WTC11 (cell line): ENCODE measurements around the gene RREB1. TPM values are rescaled to one million over a fixed set of nuclear protein-coding genes. Genes with fewer than 3 reads are reported as not detected.

Experiments
- ATAC-seq: fragments of 200-7000 bp; cut with Tn5 transposase; 2 replicates; pipeline ENCODE4 v1.10.0; 2021; ENCODE audit warnings: mild to moderate bottlenecking, moderate library complexity
- CTCF ChIA-PET: fragments of 300-600 bp; sonication (Branson Sonifier 250); formaldehyde crosslinking; loops from one replicate; lab custom pipeline; 2021; ENCODE audit warnings: antibody characterized with exemption; lab: Charles Lee
- POLR2A ChIA-PET: fragments of 350-600 bp; sonication (Branson Sonifier 250); formaldehyde crosslinking; loops from one replicate; lab custom pipeline; 2021; ENCODE audit warnings: antibody characterized with exemption; lab: Charles Lee
- DNase-seq: peaks from one replicate; pipeline ENCODE4 v3.0.0; 2021; ENCODE audit warnings: low spot score
- H3K27ac Mint-ChIP-seq: 2 replicates; pipeline ENCODE4 v1.8.0; 2021; ENCODE audit warnings: mixed read lengths
- H3K27me3 Mint-ChIP-seq: 2 replicates; pipeline ENCODE4 v1.8.0; 2021; ENCODE audit warnings: low read depth, mild to moderate bottlenecking, moderate library complexity, mixed read lengths
- H3K36me3 Mint-ChIP-seq: 2 replicates; pipeline ENCODE4 v1.8.0; 2021; ENCODE audit warnings: mixed read lengths
- H3K4me1 Mint-ChIP-seq: 2 replicates; pipeline ENCODE4 v1.8.0; 2022; ENCODE audit warnings: mixed read lengths
- H3K4me3 Mint-ChIP-seq: 2 replicates; pipeline ENCODE4 v1.8.0; 2021; ENCODE audit warnings: mild to moderate bottlenecking, moderate library complexity, mixed read lengths
- H3K9me3 Mint-ChIP-seq: 2 replicates; pipeline ENCODE4 v1.8.0; 2021; ENCODE audit warnings: mixed read lengths
- E2F1 ChIP-seq: sonication (generic); formaldehyde crosslinking; IDR thresholded peaks from 2 replicates; pipeline ENCODE4 v1.8.0; 2022; ENCODE audit warnings: mild to moderate bottlenecking, missing genetic modification reagents
- ESRRA ChIP-seq: sonication (generic); formaldehyde crosslinking; IDR thresholded peaks from 2 replicates; pipeline ENCODE4 v1.8.1; 2022; ENCODE audit warnings: mild to moderate bottlenecking, missing genetic modification reagents, borderline replicate concordance
- FOXJ3 ChIP-seq: sonication (generic); formaldehyde crosslinking; IDR thresholded peaks from 2 replicates; pipeline ENCODE4 v1.9.0; 2021; ENCODE audit warnings: missing genetic modification reagents, mild to moderate bottlenecking, borderline replicate concordance
- FOXK1 ChIP-seq: sonication (generic); formaldehyde crosslinking; IDR thresholded peaks from 2 replicates; pipeline ENCODE4 v1.8.0; 2022; ENCODE audit warnings: mild to moderate bottlenecking, moderate library complexity, missing genetic modification reagents
- GABPB1 ChIP-seq: sonication (generic); formaldehyde crosslinking; IDR thresholded peaks from 2 replicates; pipeline ENCODE4 v1.8.1; 2023; ENCODE audit warnings: mild to moderate bottlenecking, missing genetic modification reagents
- IRF2 ChIP-seq: sonication (generic); formaldehyde crosslinking; IDR thresholded peaks from 2 replicates; pipeline ENCODE4 v1.8.0; 2022; ENCODE audit warnings: low read depth, missing genetic modification reagents, borderline replicate concordance
- MAX ChIP-seq: sonication (generic); formaldehyde crosslinking; IDR thresholded peaks from 2 replicates; pipeline ENCODE4 v1.8.0; 2022; ENCODE audit warnings: mild to moderate bottlenecking, missing genetic modification reagents
- MXD4 ChIP-seq: fragments of 250-450 bp; sonication (Bioruptor Pico); IDR thresholded peaks from 2 replicates; pipeline ENCODE4 v1.8.0; 2021; ENCODE audit warnings: mild to moderate bottlenecking, moderate library complexity, borderline replicate concordance
- NFYB ChIP-seq: sonication (generic); formaldehyde crosslinking; conservative IDR thresholded peaks from 2 replicates; pipeline ENCODE4 v1.8.0; 2022; ENCODE audit warnings: low read depth, missing genetic modification reagents
- RORB ChIP-seq: fragments of 250-450 bp; sonication (Bioruptor Pico); IDR thresholded peaks from 2 replicates; pipeline ENCODE4 v1.9.0; 2021; ENCODE audit warnings: mild to moderate bottlenecking
- SP1 ChIP-seq: sonication (generic); formaldehyde crosslinking; conservative IDR thresholded peaks from 2 replicates; pipeline ENCODE4 v1.8.1; 2022; ENCODE audit warnings: missing genetic modification reagents
- USF1 ChIP-seq: sonication (generic); formaldehyde crosslinking; IDR thresholded peaks from 2 replicates; pipeline ENCODE4 v1.8.0; 2022; ENCODE audit warnings: mild to moderate bottlenecking, missing genetic modification reagents
- ZBTB21 ChIP-seq: sonication (generic); formaldehyde crosslinking; IDR thresholded peaks from 2 replicates; pipeline ENCODE4 v1.8.1; 2023; ENCODE audit warnings: mild to moderate bottlenecking, missing genetic modification reagents, borderline replicate concordance
- ZMAT4 ChIP-seq: fragments of 250-450 bp; sonication (Bioruptor Pico); IDR thresholded peaks from 2 replicates; pipeline ENCODE4 v1.9.0; 2021; ENCODE audit warnings: mild to moderate bottlenecking
- ZNF121 ChIP-seq: sonication (generic); formaldehyde crosslinking; IDR thresholded peaks from 2 replicates; pipeline ENCODE4 v1.8.0; 2023; ENCODE audit warnings: missing genetic modification reagents
- ZNF138 ChIP-seq: sonication (generic); formaldehyde crosslinking; conservative IDR thresholded peaks from 2 replicates; pipeline ENCODE4 v1.8.1; 2022; ENCODE audit warnings: mild to moderate bottlenecking, moderate library complexity, missing genetic modification reagents
- ZNF263 ChIP-seq: sonication (generic); formaldehyde crosslinking; IDR thresholded peaks from 2 replicates; pipeline ENCODE4 v1.8.1; 2022; ENCODE audit warnings: low read depth, mild to moderate bottlenecking, moderate library complexity, missing genetic modification reagents
- ZNF281 ChIP-seq: sonication (generic); formaldehyde crosslinking; IDR thresholded peaks from 2 replicates; pipeline ENCODE4 v1.8.0; 2023; ENCODE audit warnings: mild to moderate bottlenecking, missing genetic modification reagents
- ZSCAN18 ChIP-seq: fragments of 250-450 bp; sonication (Bioruptor Pico); IDR thresholded peaks from 2 replicates; pipeline ENCODE4 v2.1.2; 2022; ENCODE audit warnings: mild to moderate bottlenecking, moderate library complexity
- total RNA-seq: library from RNA; stranded (reverse); gene quantifications from 3 replicates; pipeline ENCODE4 v1.2.3, GENCODE V29; 2021

RREB1 gene
- total RNA-seq, 1 experiment from 2014 or later, result 38.5 TPM

- Mint-ChIP-seq H3K4me1 (peaks cover 74% of the 10 kb centered on the region), H3K4me3 (peak overlapping the region; percentile 59), H3K27me3 (no peaks in the 10 kb centered on the region), H3K27ac (peak overlapping the region; percentile 98), H3K36me3 (no peaks in the 10 kb centered on the region), H3K9me3 (no peaks in the 10 kb centered on the region)
- ATAC-seq (no peak), DNase-seq (no peak)
- ChIA-PET POLR2A (interaction anchor here (1.6 kb wide), 1 partner anchor 9 kb away, joined by 4 read pairs; no protein-coding TSS in a partner anchor), CTCF (interaction anchor here (0.9 to 3.0 kb wide), 2 partner anchors 94 to 386 kb away, joined by 3 to 10 read pairs; no protein-coding TSS in a partner anchor)
- TF ChIP-seq IRF2 (no peak), USF1 (CRISPR knock-in tag) (no peak)
Observed at GRCh38 chr6:7144872-7145584, 37.3 kb downstream of the RREB1 start.

- peak overlapping the region; percentile 59 for H3K4me3 Mint-ChIP-seq
- H3K9me3 Mint-ChIP-seq, result no peaks in the 10 kb centered on the region
- ATAC-seq (no peak), DNase-seq (no peak)
- ChIA-PET POLR2A (interaction anchor here (1.6 kb wide), 1 partner anchor 10 kb away, joined by 4 read pairs; no protein-coding TSS in a partner anchor), CTCF (interaction anchor here (0.9 to 3.0 kb wide), 2 partner anchors 94 to 386 kb away, joined by 3 to 10 read pairs; no protein-coding TSS in a partner anchor)
- H3K36me3 Mint-ChIP-seq, result no peaks in the 10 kb centered on the region
- H3K27ac Mint-ChIP-seq, result peak overlapping the region; percentile 98
- TF ChIP-seq ZNF138 (CRISPR knock-in tag), result no peak
- TF ChIP-seq ZMAT4 (CRISPR knock-in tag), result no peak
- no peak for TF ChIP-seq ESRRA
- TF ChIP-seq RORB (CRISPR knock-in tag), result no peak
- TF ChIP-seq MXD4 (CRISPR knock-in tag), result no peak
- no peak for TF ChIP-seq FOXJ3 (CRISPR knock-in tag)
- TF ChIP-seq ZBTB21 (CRISPR knock-in tag), result no peak
- no peak for TF ChIP-seq NFYB (CRISPR knock-in tag)
- peaks cover 76% of the 10 kb centered on the region for H3K4me1 Mint-ChIP-seq
- H3K27me3 Mint-ChIP-seq, result no peaks in the 10 kb centered on the region
Observed at GRCh38 chr6:7145585-7145884, 37.8 kb downstream of the RREB1 start.

- no peaks in the 10 kb centered on the region for H3K9me3 Mint-ChIP-seq
- TF ChIP-seq GABPB1, result peak; percentile 12; the same call in 1 of the 2 replicates
- TF ChIP-seq SP1 (CRISPR knock-in tag), result no peak
- no peaks in the 10 kb centered on the region for H3K36me3 Mint-ChIP-seq
- peaks cover 81% of the 10 kb centered on the region for H3K4me1 Mint-ChIP-seq
- CTCF ChIA-PET, result interaction anchor here (1.0 to 3.0 kb wide), 3 partner anchors 387 to 472 kb away, joined by 3 to 10 read pairs (median 5); no protein-coding TSS in a partner anchor
- ATAC-seq (peak; percentile 49), DNase-seq (no peak)
- H3K4me3 Mint-ChIP-seq, result peak overlapping the region; percentile 59
- no peaks in the 10 kb centered on the region for H3K27me3 Mint-ChIP-seq
- H3K27ac Mint-ChIP-seq, result peak overlapping the region; percentile 98
- POLR2A ChIA-PET, result interaction anchor here (0.8 to 1.6 kb wide), 2 partner anchors 10 kb away, joined by 3 to 4 read pairs; no protein-coding TSS in a partner anchor
Observed at GRCh38 chr6:7145885-7146828, 38.4 kb downstream of the RREB1 start.

- DNase-seq (no peak), ATAC-seq (no peak)
- ChIA-PET POLR2A (interaction anchor here (0.8 kb wide), 1 partner anchor 9 kb away, joined by 3 read pairs; no protein-coding TSS in a partner anchor), CTCF (interaction anchor here (1.0 to 3.0 kb wide), 3 partner anchors 388 to 473 kb away, joined by 3 to 10 read pairs (median 5); no protein-coding TSS in a partner anchor)
- Mint-ChIP-seq H3K9me3 (no peaks in the 10 kb centered on the region), H3K4me1 (peaks cover 91% of the 10 kb centered on the region), H3K36me3 (no peaks in the 10 kb centered on the region), H3K4me3 (peak overlapping the region; percentile 59), H3K27ac (peak overlapping the region; percentile 98), H3K27me3 (no peaks in the 10 kb centered on the region)
- TF ChIP-seq ZNF263 (CRISPR knock-in tag) (no peak), ZNF121 (CRISPR knock-in tag) (no peak), MAX (CRISPR knock-in tag) (no peak), FOXK1 (CRISPR knock-in tag) (no peak), E2F1 (CRISPR knock-in tag) (no peak), ZNF138 (CRISPR knock-in tag) (no peak), ZNF281 (CRISPR knock-in tag) (no peak), ZSCAN18 (CRISPR knock-in tag) (no peak)
Observed at GRCh38 chr6:7147051-7147671, 39.4 kb downstream of the RREB1 start.
